IPS DF 6.9 (cell line): ENCODE measurements around the gene FHIT.

Experiments used
- DNase-seq: peaks from one replicate; pipeline ENCODE4 v3.0.0-alpha.2; 2013; ENCODE audit warnings: low read depth, low spot score
- H3K27ac ChIP-seq: one replicate; pipeline ENCODE4 v1.5.1; 2013; ENCODE audit warnings: low read length, control low read depth
- H3K27me3 ChIP-seq: 2 replicates; pipeline ENCODE4 v1.6.1; 2013; ENCODE audit warnings: mild to moderate bottlenecking, low read length; ENCODE audit not compliant: control insufficient read depth, insufficient read depth
- H3K36me3 ChIP-seq: 2 replicates; pipeline ENCODE4 v1.6.1; 2013; ENCODE audit warnings: low read length; ENCODE audit not compliant: control insufficient read depth, insufficient read depth
- H3K4me1 ChIP-seq: 2 replicates; pipeline ENCODE4 v1.6.1; 2013; ENCODE audit warnings: low read length; ENCODE audit not compliant: control insufficient read depth, insufficient read depth
- H3K4me3 ChIP-seq: 2 replicates; pipeline ENCODE4 v1.5.1; 2013; ENCODE audit warnings: mild to moderate bottlenecking, low read length
- H3K9me3 ChIP-seq: 2 replicates; pipeline ENCODE4 v1.6.1; 2013; ENCODE audit warnings: low read length, inconsistent platforms; ENCODE audit not compliant: control insufficient read depth, insufficient read depth
- WGBS: extraction: QIAGEN DNeasy Blood & Tissue Kit; methylation state at CpG from one replicate; pipeline ENCODE4 v1.1.7; 2013; ENCODE audit warnings: mixed read lengths, missing lambda C conversion rate; ENCODE audit not compliant: insufficient read length, insufficient coverage; 5-methylcytosine and 5-hydroxymethylcytosine counted together

FHIT gene

DNA sequence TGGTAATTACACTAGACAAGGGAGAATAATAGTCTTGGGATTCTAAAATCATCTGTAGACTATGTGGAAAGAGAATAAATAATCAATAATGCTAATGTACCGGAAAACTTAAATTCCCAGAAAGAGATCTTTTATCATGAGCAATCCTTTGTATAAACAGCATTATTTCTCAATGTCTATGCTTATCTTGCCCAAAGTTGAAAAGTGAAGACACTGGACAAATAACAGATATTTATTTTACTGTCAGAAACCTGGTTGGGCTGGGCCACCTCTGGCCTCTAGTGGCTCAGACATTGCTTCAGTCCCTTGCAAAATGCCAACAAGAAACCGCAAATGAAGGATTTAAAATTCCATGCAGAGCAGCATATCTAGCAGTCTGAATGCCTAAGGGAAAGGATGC, 409.9 kb downstream of the FHIT start:
- Histone ChIP-seq H3K9me3 (no peaks in the 10 kb centered on the region), H3K4me1 (no peaks in the 10 kb centered on the region), H3K27ac (no peak overlapping the region), H3K4me3 (no peak overlapping the region), H3K36me3 (no peaks in the 10 kb centered on the region), H3K27me3 (no peaks in the 10 kb centered on the region)
- no CpG with 5 or more reads among the region's 2 CpGs for WGBS
- DNase-seq = no peak

DNA sequence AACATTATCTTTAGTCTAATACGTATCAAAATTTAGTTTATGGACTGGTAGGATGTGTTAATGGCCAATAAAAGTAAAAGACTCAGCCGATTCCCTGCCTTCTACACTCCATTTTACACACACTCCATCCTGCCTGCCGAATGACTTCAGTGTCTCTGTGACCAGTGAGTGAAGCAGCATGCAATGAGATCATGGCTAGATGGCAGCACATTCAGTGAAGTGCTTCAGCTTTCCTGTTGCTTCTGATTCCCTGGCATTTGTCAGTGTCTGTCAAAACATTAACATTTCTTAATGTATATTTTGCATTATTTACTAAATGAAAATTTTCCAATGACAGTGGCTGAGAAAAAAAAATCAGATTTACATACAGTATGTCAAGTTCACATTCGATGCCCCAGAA, 412.0 kb downstream of the FHIT start:
- no CpG with 5 or more reads among the region's 4 CpGs for WGBS

DNA sequence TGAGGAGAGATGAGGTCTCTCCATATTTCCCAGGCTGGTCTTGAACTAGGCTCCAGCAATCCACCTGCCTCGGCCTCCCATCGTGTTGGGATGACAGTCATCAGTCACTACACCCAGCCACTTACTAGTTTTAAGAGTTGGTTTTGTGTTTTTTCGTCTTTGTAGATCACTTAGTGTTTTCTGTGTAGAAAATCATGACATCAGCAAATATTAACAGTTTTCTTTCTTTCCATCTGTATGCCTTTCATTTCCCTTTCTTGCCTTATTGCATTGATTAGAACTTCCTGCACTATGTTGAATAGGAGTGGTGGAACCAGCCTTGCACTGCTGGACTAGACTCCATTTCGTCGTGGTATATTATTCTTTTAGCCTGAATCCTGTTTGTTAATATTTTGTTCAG, 415.5 kb downstream of the FHIT start:
- H3K36me3 ChIP-seq = no peaks in the 10 kb centered on the region
- no peaks in the 10 kb centered on the region for H3K27me3 ChIP-seq
- no peak overlapping the region for H3K4me3 ChIP-seq
- H3K4me1 ChIP-seq = no peaks in the 10 kb centered on the region
- no CpG with 5 or more reads among the region's 5 CpGs for WGBS
- H3K27ac ChIP-seq = no peak overlapping the region
- H3K9me3 ChIP-seq = no peaks in the 10 kb centered on the region
- DNase-seq = no peak

More for the DNA sequence above, 412.0 kb downstream of the FHIT start:
- no peak for DNase-seq
- Histone ChIP-seq H3K27ac (no peak overlapping the region), H3K4me3 (no peak overlapping the region), H3K9me3 (no peaks in the 10 kb centered on the region), H3K4me1 (no peaks in the 10 kb centered on the region), H3K36me3 (no peaks in the 10 kb centered on the region), H3K27me3 (no peaks in the 10 kb centered on the region)

DNA sequence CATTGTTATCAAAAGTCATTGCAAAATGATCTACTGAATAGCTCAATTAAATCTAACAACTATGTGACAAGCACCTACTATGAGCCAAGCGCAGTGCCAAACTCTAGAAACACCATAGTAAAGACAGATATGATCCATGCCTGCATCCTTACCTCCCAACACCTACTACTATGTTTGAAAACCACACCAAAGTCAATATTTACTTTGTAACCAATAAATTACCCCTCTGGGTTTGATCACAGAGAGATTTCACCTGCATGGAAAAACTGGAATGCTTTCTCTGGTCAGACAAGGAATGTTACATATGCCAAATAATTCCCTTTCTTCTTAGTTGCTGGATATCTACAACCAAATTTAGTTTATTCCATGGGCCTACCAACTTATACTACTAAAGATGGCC, 422.2 kb downstream of the FHIT start:
- no peak overlapping the region for H3K27ac ChIP-seq
- H3K36me3 ChIP-seq = no peaks in the 10 kb centered on the region
- no CpG with 5 or more reads among the region's 1 CpG for WGBS
- H3K4me1 ChIP-seq = no peaks in the 10 kb centered on the region; the same call in 1 of the 2 replicates
- H3K27me3 ChIP-seq = no peaks in the 10 kb centered on the region
- DNase-seq = no peak
- H3K4me3 ChIP-seq = no peak overlapping the region
- H3K9me3 ChIP-seq = no peaks in the 10 kb centered on the region

DNA sequence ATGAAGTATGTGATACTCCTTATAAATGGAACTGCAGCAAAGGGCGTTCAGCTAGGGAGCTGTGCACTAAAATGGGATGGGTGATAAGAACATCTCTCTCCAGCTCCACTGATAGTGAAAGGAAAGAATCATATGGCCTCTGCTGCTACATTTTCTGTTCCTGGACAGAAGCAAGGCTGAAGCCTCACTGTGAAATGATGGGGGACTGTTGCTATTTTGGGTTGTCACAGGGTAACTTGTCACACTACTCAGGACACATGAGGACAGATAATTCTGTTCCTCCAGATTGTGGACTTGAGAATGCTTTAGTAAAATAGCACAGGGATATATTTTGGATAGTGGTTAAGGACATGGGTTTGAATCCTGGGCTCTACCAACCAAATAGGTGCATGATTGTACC, 423.6 kb downstream of the FHIT start:
- no peak overlapping the region for H3K27ac ChIP-seq
- no peaks in the 10 kb centered on the region; the same call in 1 of the 2 replicates for H3K4me1 ChIP-seq
- no peak overlapping the region for H3K4me3 ChIP-seq
- no peaks in the 10 kb centered on the region for H3K9me3 ChIP-seq
- WGBS = no CpG with 5 or more reads among the region's 1 CpG
- no peaks in the 10 kb centered on the region for H3K27me3 ChIP-seq
- no peaks in the 10 kb centered on the region for H3K36me3 ChIP-seq
- DNase-seq = no peak

DNA sequence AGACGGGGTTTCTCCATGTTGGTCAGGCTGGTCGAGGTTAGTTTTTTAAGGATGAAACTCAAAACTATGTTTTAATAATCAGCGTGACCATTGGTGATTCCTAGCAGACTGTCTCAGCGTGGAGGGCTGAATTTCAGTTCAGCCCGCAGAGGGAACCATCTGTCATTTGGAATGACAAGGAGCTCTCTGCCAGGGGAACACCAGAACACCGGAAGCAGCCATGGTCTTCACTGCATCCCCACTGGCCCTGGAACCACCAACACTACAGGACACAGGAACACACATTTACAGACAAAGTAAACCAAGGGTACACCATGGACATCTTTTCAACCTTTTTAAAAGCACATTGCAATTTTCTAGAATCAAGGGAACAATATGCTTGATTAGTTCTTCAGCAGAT, 424.7 kb downstream of the FHIT start:
- Histone ChIP-seq H3K36me3 (no peaks in the 10 kb centered on the region), H3K9me3 (no peaks in the 10 kb centered on the region), H3K4me1 (no peaks in the 10 kb centered on the region; the same call in 1 of the 2 replicates), H3K27me3 (no peaks in the 10 kb centered on the region), H3K4me3 (no peak overlapping the region; the same call in 1 of the 2 replicates), H3K27ac (no peak overlapping the region)
- DNase-seq = no peak
- no CpG with 5 or more reads among the region's 6 CpGs for WGBS

DNA sequence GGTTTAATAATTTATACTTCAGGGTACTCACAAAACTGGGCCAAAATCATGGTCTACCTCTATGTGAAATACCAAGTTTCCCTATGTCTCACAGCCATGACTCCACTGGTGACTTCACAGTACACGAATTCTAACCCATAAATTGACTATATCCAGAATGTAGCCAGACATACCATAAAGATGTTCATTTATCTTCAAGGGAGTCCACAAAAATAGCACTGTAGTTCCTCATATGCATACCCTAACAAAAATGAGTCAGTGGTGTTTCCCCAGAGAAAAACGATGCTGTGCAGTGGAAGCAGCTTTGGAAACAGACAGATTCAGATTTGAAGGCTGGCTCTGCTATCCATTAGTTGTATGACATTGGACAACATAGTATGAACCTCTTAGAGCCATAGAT, 438.8 kb downstream of the FHIT start:
- no peaks in the 10 kb centered on the region for H3K36me3 ChIP-seq
- H3K9me3 ChIP-seq = no peaks in the 10 kb centered on the region
- H3K4me1 ChIP-seq = no peaks in the 10 kb centered on the region
- no peaks in the 10 kb centered on the region for H3K27me3 ChIP-seq
- no peak overlapping the region for H3K4me3 ChIP-seq
- no peak overlapping the region for H3K27ac ChIP-seq
- WGBS = no CpG with 5 or more reads among the region's 2 CpGs
- no peak for DNase-seq

DNA sequence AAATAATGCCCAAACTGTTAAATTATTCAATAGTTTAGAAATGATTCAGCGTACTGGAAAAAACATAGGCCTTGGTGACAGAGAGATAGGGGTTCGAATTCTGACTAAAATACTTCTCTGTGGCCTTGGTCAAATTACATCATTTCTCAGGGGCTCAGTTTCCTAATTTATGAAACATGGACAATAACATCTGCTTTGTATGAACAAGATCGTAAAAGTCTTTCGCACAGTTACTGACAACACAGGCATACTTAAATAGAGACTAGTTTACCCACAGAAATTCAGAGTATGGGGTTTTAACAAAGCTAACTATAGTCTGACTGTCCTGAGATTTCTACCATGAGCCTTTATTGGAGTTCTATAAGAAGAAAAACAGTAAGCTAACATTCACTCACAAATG, 440.4 kb downstream of the FHIT start:
- no peak overlapping the region for H3K27ac ChIP-seq
- H3K27me3 ChIP-seq = no peaks in the 10 kb centered on the region
- no peaks in the 10 kb centered on the region for H3K9me3 ChIP-seq
- no peaks in the 10 kb centered on the region for H3K4me1 ChIP-seq
- DNase-seq = no peak
- no CpG with 5 or more reads among the region's 4 CpGs for WGBS
- no peak overlapping the region for H3K4me3 ChIP-seq
- H3K36me3 ChIP-seq = no peaks in the 10 kb centered on the region

DNA sequence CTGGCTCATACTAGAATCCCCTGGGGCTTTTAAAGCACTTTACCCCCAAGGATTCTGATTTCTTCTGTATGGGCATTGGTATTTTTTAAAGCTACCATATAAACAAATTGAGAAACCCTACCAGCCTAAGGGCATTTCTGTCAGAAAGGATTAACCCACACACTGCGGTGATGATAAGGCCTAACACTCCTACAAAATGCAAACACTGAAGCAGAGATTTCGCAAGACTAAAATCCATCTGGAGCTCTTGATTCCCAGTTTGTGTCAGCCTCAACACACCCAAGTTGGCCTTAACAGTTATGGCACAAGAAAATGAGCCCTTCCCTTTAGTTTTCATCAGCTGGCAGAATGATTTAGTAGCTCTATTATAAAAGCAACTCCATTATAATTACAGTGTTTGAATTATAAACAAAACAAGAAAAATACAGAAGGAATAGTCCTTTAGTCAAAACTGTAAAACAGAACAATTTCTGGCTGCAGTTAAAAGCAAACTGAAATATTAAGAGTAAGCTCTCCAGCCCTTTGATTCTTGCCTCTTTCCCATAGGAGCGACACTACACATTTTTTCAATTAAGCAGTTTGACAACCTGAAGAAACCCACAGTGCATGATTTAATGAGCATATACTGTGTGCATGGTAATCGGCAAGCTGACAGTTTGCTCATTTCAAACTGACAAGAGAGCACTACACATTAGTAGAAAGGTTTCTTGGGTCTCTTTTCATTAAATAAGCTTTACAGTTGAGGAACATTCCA, 441.2 kb downstream of the FHIT start:
- no peaks in the 10 kb centered on the region for H3K4me1 ChIP-seq
- no peak for DNase-seq
- no peaks in the 10 kb centered on the region for H3K36me3 ChIP-seq
- H3K27ac ChIP-seq = no peak overlapping the region
- H3K4me3 ChIP-seq = no peak overlapping the region
- WGBS = no CpG with 5 or more reads among the region's 4 CpGs
- H3K27me3 ChIP-seq = no peaks in the 10 kb centered on the region
- no peaks in the 10 kb centered on the region for H3K9me3 ChIP-seq

DNA sequence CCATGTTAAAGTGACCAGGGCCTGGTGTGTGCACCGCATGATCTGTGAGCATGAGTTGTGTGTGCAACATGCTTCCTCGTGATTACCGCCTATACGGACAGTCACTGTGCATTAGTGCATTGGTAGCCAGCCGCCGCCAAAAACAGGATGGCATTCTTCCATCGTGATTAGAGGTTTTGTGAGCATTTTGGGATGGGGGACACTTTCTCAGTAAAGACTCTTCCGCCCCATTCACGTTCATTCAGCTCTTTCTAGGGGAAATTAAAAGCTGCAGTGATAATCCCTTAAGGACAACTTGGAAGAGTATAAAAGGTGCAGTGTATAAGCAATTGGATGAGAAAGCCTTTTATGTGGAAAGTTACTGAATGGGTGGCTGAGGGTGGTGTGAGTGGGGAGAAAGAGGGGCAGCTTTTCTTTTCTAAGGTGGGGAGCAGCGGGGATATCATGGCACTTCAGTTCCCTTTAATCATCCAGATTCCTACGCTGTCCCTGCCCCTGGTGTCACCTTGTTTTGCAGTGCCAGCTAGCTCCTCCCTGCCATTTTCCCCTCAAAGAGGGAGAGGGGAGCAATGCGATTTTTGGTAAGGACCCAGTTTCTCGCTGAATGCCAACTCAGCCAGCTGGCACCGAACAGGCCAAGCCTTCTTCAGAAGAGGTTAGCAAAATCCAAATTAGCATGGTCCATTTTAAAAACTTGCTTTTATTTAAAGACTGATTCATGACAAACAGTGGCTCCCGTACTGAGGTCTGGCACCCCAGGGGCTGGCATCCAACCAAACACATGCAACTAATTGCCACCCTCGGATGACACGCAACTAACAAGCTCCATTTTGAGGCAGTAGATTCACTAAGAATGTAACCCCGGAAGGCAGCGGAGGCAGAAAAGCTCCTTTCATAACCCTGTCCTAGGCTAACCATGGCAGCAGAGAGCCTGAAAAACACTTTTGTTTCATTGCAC, 447.8 kb downstream of the FHIT start:
- DNase-seq = no peak
- Histone ChIP-seq H3K4me3 (no peak overlapping the region), H3K36me3 (no peaks in the 10 kb centered on the region), H3K9me3 (no peaks in the 10 kb centered on the region), H3K4me1 (no peaks in the 10 kb centered on the region), H3K27ac (no peak overlapping the region), H3K27me3 (no peaks in the 10 kb centered on the region)
- no CpG with 5 or more reads among the region's 19 CpGs for WGBS
